GM12864 (cell line): ENCODE results near the gene PAX7.

ENCODE experiments used
- DNase-seq: peaks from one replicate; pipeline ENCODE4 v3.0.0-alpha.2; 2011; ENCODE audit warnings: low read depth
- H3K4me3 ChIP-seq: 2 replicates; pipeline ENCODE4 v1.5.1; 2011; ENCODE audit warnings: mild to moderate bottlenecking, low read depth, low read length, control low read depth
- TF ChIP-seq, protein P1 (sequence below): IDR thresholded peaks from 2 replicates; pipeline ENCODE4 v1.5.1; 2011; ENCODE audit warnings: low read depth, mild to moderate bottlenecking, moderate library complexity, low read length, control low read depth, inconsistent platforms; ENCODE audit errors: missing control alignments

Gene PAX7

DNA sequence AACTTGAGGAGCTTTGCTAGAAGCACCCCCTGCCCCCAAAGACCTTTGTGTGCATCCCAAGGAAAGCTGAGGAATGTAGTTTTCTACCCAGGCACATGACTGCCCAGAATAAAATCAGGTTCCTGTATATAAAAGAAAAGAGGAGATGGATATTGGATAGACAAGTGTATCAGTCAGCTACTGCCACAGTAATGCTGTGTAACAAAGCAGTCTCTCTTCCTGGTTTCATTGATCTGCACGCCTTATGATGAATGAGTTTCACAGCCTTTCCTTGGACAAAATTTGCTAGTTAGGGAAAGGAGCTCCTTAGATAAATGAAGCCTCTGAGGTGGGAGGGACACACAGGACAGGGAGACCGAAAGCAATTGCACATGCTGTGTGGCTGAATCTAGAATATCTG, 120.0 kb downstream of the PAX7 start:
- no peak for DNase-seq
- TF ChIP-seq, protein P1, sequence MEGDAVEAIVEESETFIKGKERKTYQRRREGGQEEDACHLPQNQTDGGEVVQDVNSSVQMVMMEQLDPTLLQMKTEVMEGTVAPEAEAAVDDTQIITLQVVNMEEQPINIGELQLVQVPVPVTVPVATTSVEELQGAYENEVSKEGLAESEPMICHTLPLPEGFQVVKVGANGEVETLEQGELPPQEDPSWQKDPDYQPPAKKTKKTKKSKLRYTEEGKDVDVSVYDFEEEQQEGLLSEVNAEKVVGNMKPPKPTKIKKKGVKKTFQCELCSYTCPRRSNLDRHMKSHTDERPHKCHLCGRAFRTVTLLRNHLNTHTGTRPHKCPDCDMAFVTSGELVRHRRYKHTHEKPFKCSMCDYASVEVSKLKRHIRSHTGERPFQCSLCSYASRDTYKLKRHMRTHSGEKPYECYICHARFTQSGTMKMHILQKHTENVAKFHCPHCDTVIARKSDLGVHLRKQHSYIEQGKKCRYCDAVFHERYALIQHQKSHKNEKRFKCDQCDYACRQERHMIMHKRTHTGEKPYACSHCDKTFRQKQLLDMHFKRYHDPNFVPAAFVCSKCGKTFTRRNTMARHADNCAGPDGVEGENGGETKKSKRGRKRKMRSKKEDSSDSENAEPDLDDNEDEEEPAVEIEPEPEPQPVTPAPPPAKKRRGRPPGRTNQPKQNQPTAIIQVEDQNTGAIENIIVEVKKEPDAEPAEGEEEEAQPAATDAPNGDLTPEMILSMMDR, result no peak
- no peak overlapping the region for H3K4me3 ChIP-seq

DNA sequence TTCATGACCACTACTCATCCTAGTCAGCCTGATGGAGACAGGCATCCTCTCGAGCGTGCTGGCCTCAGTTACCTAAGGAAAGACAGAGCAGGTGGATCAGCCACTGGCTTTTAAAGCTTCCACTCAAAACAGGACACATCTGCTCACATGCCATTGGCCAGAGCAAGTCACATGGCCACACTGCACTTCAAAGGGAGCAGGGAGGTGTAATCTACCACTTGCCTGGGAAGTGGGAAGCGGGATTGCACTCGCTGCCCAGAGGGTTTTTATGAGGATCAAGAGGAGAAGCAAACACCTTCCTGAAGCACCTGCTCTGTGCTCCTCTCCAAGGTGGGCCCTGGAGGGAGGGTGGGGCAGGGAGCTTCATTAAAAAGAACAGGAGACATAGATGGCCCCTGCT, 120.8 kb downstream of the PAX7 start:
- DNase-seq, result no peak
- TF ChIP-seq, protein P1, result no peak
- no peak overlapping the region for H3K4me3 ChIP-seq

DNA sequence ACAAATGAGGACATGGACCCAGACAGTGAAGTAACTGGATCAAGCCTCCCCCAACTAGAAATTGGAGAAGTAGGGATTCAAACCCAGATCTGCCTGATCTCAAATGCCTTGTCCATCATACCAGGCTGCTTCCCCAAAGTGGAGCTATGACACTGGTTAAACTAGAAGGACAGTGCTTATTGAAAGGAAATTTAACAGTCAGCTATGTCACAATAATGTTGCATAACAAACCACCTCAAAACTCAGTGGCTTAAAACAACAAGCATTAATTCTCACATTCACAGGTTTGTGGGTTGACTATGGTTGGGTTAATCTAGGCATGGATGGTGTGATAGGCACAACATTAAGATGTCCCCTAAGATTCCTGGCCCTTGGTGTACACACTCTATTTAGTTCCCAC, 121.8 kb downstream of the PAX7 start:
- no peak overlapping the region for H3K4me3 ChIP-seq
- DNase-seq, result no peak
- TF ChIP-seq, protein P1, result no peak

DNA sequence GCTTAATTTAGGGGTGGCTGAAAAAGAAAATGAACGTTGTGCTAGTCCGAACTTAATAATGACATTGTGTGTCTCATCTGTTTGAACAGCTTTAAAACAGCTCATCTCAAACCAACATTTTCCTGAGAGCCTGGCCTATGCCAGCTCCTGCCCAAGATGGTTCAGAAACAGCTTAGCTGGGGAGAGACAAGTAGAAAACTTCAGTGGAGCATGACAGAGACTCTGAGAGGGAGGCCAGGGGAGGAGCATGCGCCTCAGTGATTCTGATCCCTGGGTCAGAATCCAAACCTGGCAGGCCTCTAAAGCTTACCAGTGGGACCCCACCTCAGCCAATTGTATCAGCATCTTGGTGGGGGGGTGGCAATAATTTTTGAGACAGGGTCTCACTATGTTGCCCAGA, 129.5 kb downstream of the PAX7 start:
- no peak overlapping the region for H3K4me3 ChIP-seq
- DNase-seq, result no peak
- TF ChIP-seq, protein P1, result no peak

DNA sequence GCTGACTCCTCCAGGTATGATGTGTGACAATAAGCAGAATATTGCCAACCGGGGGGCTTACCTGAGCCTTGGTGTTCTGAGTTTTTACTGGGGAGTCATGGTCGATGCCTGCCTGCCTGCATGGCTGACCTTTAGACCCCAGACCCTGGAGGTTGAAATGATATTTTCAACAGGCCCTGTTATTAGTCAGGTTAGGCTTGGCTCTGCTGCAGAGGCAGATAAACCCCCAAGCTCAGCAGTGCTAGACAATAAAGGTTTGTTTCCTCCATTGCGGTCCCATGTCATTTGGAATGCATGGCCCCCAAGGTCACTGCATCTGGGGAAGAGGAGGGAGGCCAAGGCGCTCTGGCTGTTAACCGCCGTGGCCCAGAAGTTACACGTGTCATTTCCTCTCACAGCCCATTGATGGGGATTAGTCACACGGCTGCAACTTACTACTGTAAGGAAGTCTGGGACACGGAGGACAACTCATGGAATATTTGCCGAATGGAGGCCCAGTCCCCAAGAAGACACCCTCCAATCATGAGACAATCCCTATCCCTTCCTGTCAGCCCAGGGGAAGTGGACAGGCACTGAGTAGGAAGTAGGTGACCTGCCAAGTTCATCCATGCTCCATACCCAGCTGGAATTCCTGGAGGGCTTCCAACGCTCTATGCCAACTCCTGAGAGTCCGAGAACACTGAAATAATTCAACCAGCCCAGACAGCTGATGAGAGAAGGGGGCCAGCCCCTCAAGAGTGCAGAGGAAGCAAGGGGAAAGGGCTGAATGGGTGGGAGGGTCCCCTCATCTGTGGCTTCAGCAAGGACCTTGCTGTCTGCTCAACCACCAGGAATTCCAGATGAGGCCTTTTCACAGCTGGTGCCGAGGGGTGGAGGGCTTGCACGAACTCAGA, 131.5 kb downstream of the PAX7 start:
- TF ChIP-seq, protein P1, result no peak
- no peak for DNase-seq
- H3K4me3 ChIP-seq, result no peak overlapping the region

DNA sequence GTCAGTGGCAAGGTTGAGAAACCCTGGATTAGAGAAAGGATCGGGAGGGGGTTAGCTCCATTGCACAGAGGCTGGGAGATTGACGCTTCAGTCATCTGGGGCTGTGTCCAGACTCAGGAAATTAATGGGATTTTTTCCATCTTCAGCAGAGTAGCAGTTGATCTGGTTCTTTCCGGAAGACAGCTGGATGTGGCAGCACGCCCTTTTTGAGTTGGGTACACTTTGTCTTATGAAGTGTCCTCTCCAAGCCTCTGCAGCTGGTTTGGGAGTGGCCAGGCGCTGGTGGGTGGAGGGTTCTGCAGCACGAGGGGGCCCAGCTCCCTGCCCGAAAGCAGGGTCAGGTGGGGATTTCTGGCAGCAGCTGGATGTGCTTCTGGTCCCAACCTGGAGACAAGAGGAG, 133.7 kb downstream of the PAX7 start:
- TF ChIP-seq, protein P1, result no peak
- no peak overlapping the region for H3K4me3 ChIP-seq
- no peak for DNase-seq

DNA sequence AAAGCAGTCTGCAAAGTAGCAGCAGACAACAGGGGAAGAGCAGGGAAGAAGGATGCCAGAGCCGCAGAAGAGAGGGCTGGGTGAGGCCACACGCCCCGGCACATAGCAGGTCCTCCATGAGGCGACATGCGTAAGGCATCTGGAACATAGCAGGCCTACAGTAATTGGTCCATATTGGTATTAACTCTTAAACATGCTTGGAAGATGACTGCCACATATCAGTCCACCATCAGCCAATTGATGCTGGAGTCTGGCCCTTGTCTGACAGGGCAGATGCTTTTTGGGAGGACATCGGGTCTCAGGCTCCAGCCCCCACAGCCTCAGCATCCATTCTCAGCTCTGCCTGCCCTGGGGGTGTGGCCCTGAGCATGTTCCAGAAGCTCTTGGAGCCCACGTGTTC, 135.1 kb downstream of the PAX7 start:
- H3K4me3 ChIP-seq, result no peak overlapping the region
- TF ChIP-seq, protein P1, result no peak
- DNase-seq, result no peak
